ENCODE measurements around the gene PRRG3. TPM values are rescaled to one million over a fixed set of nuclear protein-coding genes. Genes with fewer than 3 reads are reported as not detected.

PRRG3 gene
- total RNA-seq, 4 donors from 2014 or later, result 0.19 to 0.40 TPM; not detected in 2

- no peak overlapping the region for H3K4me3 ChIP-seq
- DNase-seq, result peak in 1 of 3 donors; percentile 14
- H3K4me1 ChIP-seq, result no peaks in the 10 kb centered on the region
- no peak overlapping the region for H3K27ac ChIP-seq
- no peaks in the 10 kb centered on the region for H3K9me3 ChIP-seq
- no peaks in the 10 kb centered on the region for H3K27me3 ChIP-seq
- no peak for TF ChIP-seq CTCF (IDR thresholded peaks at IDR 0.05)
- TF ChIP-seq POLR2A (IDR thresholded peaks at IDR 0.05), result no peak
- H3K36me3 ChIP-seq, result no peaks in the 10 kb centered on the region
Measured at GRCh38 chrX:151702026-151702714, 6.9 kb downstream of the PRRG3 start.

- Histone ChIP-seq H3K36me3 (no peaks in the 10 kb centered on the region), H3K27ac (no peak overlapping the region), H3K4me3 (no peak overlapping the region), H3K27me3 (no peaks in the 10 kb centered on the region), H3K9me3 (no peaks in the 10 kb centered on the region), H3K4me1 (no peaks in the 10 kb centered on the region)
- no peak for DNase-seq
- TF ChIP-seq CTCF (IDR thresholded peaks at IDR 0.05), result no peak
- no peak for TF ChIP-seq POLR2A (IDR thresholded peaks at IDR 0.05)
Measured at GRCh38 chrX:151702741-151703340, 7.6 kb downstream of the PRRG3 start.

GRCh38 chrX:151703487-151703886 lies 8.2 kb downstream of the PRRG3 start:
- Histone ChIP-seq H3K9me3 (no peaks in the 10 kb centered on the region), H3K4me1 (no peaks in the 10 kb centered on the region), H3K36me3 (no peaks in the 10 kb centered on the region), H3K27ac (no peak overlapping the region), H3K27me3 (no peaks in the 10 kb centered on the region), H3K4me3 (no peak overlapping the region)
- TF ChIP-seq POLR2A (IDR thresholded peaks at IDR 0.05), result no peak
- no peak for TF ChIP-seq CTCF (IDR thresholded peaks at IDR 0.05)
- peak in 1 of 3 donors; percentile 45 for DNase-seq

- TF ChIP-seq CTCF (IDR thresholded peaks at IDR 0.05) (no peak), POLR2A (IDR thresholded peaks at IDR 0.05) (no peak)
- Histone ChIP-seq H3K27me3 (no peaks in the 10 kb centered on the region), H3K4me1 (no peaks in the 10 kb centered on the region), H3K36me3 (no peaks in the 10 kb centered on the region), H3K27ac (no peak overlapping the region), H3K4me3 (no peak overlapping the region), H3K9me3 (no peaks in the 10 kb centered on the region)
- DNase-seq, result peak in 1 of 3 donors; percentile 33
Measured at GRCh38 chrX:151704041-151704663, 8.9 kb downstream of the PRRG3 start.

- Histone ChIP-seq H3K27ac (no peak overlapping the region), H3K4me1 (no peaks in the 10 kb centered on the region), H3K4me3 (no peak overlapping the region), H3K9me3 (no peaks in the 10 kb centered on the region), H3K36me3 (no peaks in the 10 kb centered on the region), H3K27me3 (no peaks in the 10 kb centered on the region)
- peak in 1 of 3 donors; percentile 15 for DNase-seq
- no peak for TF ChIP-seq CTCF (IDR thresholded peaks at IDR 0.05)
- no peak for TF ChIP-seq POLR2A (IDR thresholded peaks at IDR 0.05)
Measured at GRCh38 chrX:151708821-151709220, 13.6 kb downstream of the PRRG3 start.

All from Peyer's patch (tissue), 4 donors.